GM18499 (cell line): ENCODE measurements around the gene SLX9.
"Not testable (repeated sequence)": the region's sequence is repeated elsewhere in the genome, so short reads cannot be mapped to it uniquely, and the experiment has no call there.

ENCODE experiments used
- ATAC-seq: cut with Tn5 transposase; IDR thresholded peaks from one replicate; pipeline ENCODE4 v1.9.1; 2021; ENCODE audit warnings: moderate number of reproducible peaks; ENCODE audit not compliant: insufficient read depth, unreplicated experiment

The SLX9 gene

GRCh38 chr21:44971672-44971995 is 31.8 kb downstream of the SLX9 start:
- no peak for ATAC-seq

GRCh38 chr21:44972301-44972814 is 32.5 kb downstream of the SLX9 start:
- ATAC-seq = no peak

GRCh38 chr21:44972821-44973220 is 33.0 kb downstream of the SLX9 start:
- ATAC-seq = no peak

- no peak for ATAC-seq
Observed at GRCh38 chr21:44973598-44973997, 33.8 kb downstream of the SLX9 start.

- no peak for ATAC-seq
Observed at GRCh38 chr21:44974676-44975075, 34.8 kb downstream of the SLX9 start.

GRCh38 chr21:44975720-44976555 is 36.1 kb downstream of the SLX9 start:
- ATAC-seq = no peak

- ATAC-seq = not testable (repeated sequence)
Observed at GRCh38 chr21:44976556-44977393, 36.9 kb downstream of the SLX9 start.

GRCh38 chr21:44977616-44978340 is 37.9 kb downstream of the SLX9 start:
- ATAC-seq = no peak

GRCh38 chr21:44979687-44980561 is 40.1 kb downstream of the SLX9 start:
- no peak for ATAC-seq

GRCh38 chr21:44980562-44981489 is 41.0 kb downstream of the SLX9 start:
- no peak for ATAC-seq

GRCh38 chr21:44982558-44983250 is 42.9 kb downstream of the SLX9 start:
- ATAC-seq = no peak

- ATAC-seq = no peak
Observed at GRCh38 chr21:44983421-44984206, 43.8 kb downstream of the SLX9 start.

GRCh38 chr21:44984428-44984791 is 44.6 kb downstream of the SLX9 start:
- ATAC-seq = no peak

GRCh38 chr21:44984792-44985440 is 45.1 kb downstream of the SLX9 start:
- ATAC-seq = no peak

- ATAC-seq = no peak
Observed at GRCh38 chr21:44985441-44986401, 45.9 kb downstream of the SLX9 start.
